ENCODE results near the gene SOBP. TPM values are rescaled to one million over a fixed set of nuclear protein-coding genes. Genes with fewer than 3 reads are reported as not detected.

The SOBP gene
- polyA plus RNA-seq, 1 donor (not counting 4 experiments of a cell fraction or from before 2014, with no cell fraction given): not detected

GRCh38 chr6:107614828-107615227 lies 124.9 kb downstream of the SOBP start:
- Histone ChIP-seq H3K4me2 (ENCODE audit: control insufficient read depth, extremely low read depth, insufficient read depth, low read depth, low read length) (no peak overlapping the region), H3K79me2 (ENCODE audit: control insufficient read depth, insufficient read depth, low read length) (no peaks in the 10 kb centered on the region), H3K27ac (ENCODE audit: control insufficient read depth, insufficient read depth, low read length) (no peak overlapping the region), H3K36me3 (ENCODE audit: control insufficient read depth in 2 of 2, extremely low read depth in 1 of 2, insufficient read depth in 2 of 2, low read length in 2 of 2) (no peaks in the 10 kb centered on the region), H3K4me1 (ENCODE audit: control insufficient read depth, extremely low read depth, insufficient read depth, low read length) (no peaks in the 10 kb centered on the region), H3K9ac (ENCODE audit: control insufficient read depth, extremely low read depth, insufficient read depth, low read length) (no peak overlapping the region), H3K9me1 (ENCODE audit: control insufficient read depth, extremely low read depth, insufficient read depth, low read length) (no peaks in the 10 kb centered on the region), H3K9me3 (ENCODE audit: control insufficient read depth, low read depth, low read length) (no peaks in the 10 kb centered on the region), H3K27me3 (ENCODE audit: control insufficient read depth, extremely low read depth, insufficient read depth, low read length) (no peaks in the 10 kb centered on the region), H3K4me3 (ENCODE audit: control insufficient read depth in 2 of 3, extremely low read depth in 1 of 3, insufficient read depth in 2 of 3, low read depth in 1 of 3, low read length in 3 of 3) (no peak overlapping the region), H4K20me1 (ENCODE audit: control insufficient read depth, extremely low read depth, insufficient read depth, low read length) (no peaks in the 10 kb centered on the region), H2AFZ (ENCODE audit: control insufficient read depth, low read length) (no peak overlapping the region)
- TF ChIP-seq EZH2 (IDR thresholded peaks at IDR 0.05; ENCODE audit: low read length): no peak
- no peak for TF ChIP-seq CTCF (optimal IDR thresholded peaks at IDR 0.05 in 1 of 3, IDR thresholded peaks at IDR 0.05 in 1 of 3, conservative IDR thresholded peaks at IDR 0.05 in 1 of 3; ENCODE audit: extremely low read depth in 1 of 3, insufficient read depth in 2 of 3, low read length in 3 of 3)
- dilution Hi-C loops (cut with MboI; ENCODE audit: extremely low pct_ligation_motif_present, low sequenced_read_pairs): no loop called here
- FAIRE-seq (no peak), DNase-seq (ENCODE audit: low read depth, low spot score) (no peak)

- no peak overlapping the region for H3K4me3 ChIP-seq (ENCODE audit: control insufficient read depth in 2 of 3, extremely low read depth in 1 of 3, insufficient read depth in 2 of 3, low read depth in 1 of 3, low read length in 3 of 3)
- DNase-seq (ENCODE audit: low read depth, low spot score) (no peak), FAIRE-seq (no peak)
- no peaks in the 10 kb centered on the region for H3K9me1 ChIP-seq (ENCODE audit: control insufficient read depth, extremely low read depth, insufficient read depth, low read length)
- dilution Hi-C loops (cut with MboI; ENCODE audit: extremely low pct_ligation_motif_present, low sequenced_read_pairs): no loop called here
- H2AFZ ChIP-seq (ENCODE audit: control insufficient read depth, low read length): no peak overlapping the region
- no peak overlapping the region for H3K4me2 ChIP-seq (ENCODE audit: control insufficient read depth, extremely low read depth, insufficient read depth, low read depth, low read length)
- H4K20me1 ChIP-seq (ENCODE audit: control insufficient read depth, extremely low read depth, insufficient read depth, low read length): no peaks in the 10 kb centered on the region
- H3K36me3 ChIP-seq (ENCODE audit: control insufficient read depth in 2 of 2, extremely low read depth in 1 of 2, insufficient read depth in 2 of 2, low read length in 2 of 2): no peaks in the 10 kb centered on the region
- no peak overlapping the region for H3K9ac ChIP-seq (ENCODE audit: control insufficient read depth, extremely low read depth, insufficient read depth, low read length)
- no peaks in the 10 kb centered on the region for H3K79me2 ChIP-seq (ENCODE audit: control insufficient read depth, insufficient read depth, low read length)
- TF ChIP-seq CTCF (optimal IDR thresholded peaks at IDR 0.05 in 1 of 3, IDR thresholded peaks at IDR 0.05 in 1 of 3, conservative IDR thresholded peaks at IDR 0.05 in 1 of 3; ENCODE audit: extremely low read depth in 1 of 3, insufficient read depth in 2 of 3, low read length in 3 of 3) (no peak), EZH2 (IDR thresholded peaks at IDR 0.05; ENCODE audit: low read length) (no peak)
- no peak overlapping the region for H3K27ac ChIP-seq (ENCODE audit: control insufficient read depth, insufficient read depth, low read length)
- H3K9me3 ChIP-seq (ENCODE audit: control insufficient read depth, low read depth, low read length): no peaks in the 10 kb centered on the region
- H3K27me3 ChIP-seq (ENCODE audit: control insufficient read depth, extremely low read depth, insufficient read depth, low read length): no peaks in the 10 kb centered on the region
- H3K4me1 ChIP-seq (ENCODE audit: control insufficient read depth, extremely low read depth, insufficient read depth, low read length): no peaks in the 10 kb centered on the region
Observed at GRCh38 chr6:107616775-107617174, 126.9 kb downstream of the SOBP start.
